ENCODE data around the gene ATG2B.

Gene ATG2B, protein sequence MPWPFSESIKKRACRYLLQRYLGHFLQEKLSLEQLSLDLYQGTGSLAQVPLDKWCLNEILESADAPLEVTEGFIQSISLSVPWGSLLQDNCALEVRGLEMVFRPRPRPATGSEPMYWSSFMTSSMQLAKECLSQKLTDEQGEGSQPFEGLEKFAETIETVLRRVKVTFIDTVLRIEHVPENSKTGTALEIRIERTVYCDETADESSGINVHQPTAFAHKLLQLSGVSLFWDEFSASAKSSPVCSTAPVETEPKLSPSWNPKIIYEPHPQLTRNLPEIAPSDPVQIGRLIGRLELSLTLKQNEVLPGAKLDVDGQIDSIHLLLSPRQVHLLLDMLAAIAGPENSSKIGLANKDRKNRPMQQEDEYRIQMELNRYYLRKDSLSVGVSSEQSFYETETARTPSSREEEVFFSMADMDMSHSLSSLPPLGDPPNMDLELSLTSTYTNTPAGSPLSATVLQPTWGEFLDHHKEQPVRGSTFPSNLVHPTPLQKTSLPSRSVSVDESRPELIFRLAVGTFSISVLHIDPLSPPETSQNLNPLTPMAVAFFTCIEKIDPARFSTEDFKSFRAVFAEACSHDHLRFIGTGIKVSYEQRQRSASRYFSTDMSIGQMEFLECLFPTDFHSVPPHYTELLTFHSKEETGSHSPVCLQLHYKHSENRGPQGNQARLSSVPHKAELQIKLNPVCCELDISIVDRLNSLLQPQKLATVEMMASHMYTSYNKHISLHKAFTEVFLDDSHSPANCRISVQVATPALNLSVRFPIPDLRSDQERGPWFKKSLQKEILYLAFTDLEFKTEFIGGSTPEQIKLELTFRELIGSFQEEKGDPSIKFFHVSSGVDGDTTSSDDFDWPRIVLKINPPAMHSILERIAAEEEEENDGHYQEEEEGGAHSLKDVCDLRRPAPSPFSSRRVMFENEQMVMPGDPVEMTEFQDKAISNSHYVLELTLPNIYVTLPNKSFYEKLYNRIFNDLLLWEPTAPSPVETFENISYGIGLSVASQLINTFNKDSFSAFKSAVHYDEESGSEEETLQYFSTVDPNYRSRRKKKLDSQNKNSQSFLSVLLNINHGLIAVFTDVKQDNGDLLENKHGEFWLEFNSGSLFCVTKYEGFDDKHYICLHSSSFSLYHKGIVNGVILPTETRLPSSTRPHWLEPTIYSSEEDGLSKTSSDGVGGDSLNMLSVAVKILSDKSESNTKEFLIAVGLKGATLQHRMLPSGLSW (N-terminal part only)

DNA sequence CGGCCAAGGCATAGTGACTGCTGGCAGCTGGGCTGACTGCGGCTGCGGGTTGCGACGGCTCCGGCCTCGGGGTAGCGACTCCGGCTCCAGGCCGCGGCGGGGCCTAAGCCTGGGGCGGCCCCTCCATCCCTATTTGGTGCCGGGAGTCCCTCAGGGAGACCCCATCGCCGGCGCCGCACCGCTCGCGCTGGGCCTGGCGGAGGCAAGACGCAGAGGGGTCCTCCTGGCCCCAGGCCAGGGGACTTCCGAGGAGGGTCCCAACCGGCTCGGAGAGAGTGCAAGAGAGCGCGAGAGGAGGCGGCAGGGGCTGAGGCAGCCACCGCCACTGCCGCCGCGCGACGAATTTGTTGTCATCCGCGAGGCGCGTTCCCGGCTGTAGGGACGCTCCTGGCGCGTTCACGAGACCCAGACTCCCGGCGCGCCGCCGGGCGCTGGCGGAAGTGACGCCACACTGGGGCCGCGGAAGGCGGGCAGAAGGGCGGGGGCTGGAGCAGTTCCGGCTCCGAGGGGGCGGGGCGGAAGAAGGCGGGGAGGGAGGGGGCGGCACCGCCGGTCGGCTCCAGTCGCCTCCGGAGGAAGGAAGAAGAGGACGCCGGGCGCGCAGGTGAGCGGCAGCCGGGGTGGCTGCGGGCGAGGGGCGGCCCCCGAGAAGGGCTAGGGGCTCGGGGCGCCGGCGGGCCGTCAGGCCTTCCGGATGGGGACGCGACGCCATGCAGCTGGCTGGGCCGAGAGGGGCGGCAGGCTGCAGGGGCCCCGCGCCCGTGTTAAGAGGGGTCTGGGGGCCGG lies at the start of gene ATG2B, which contains the start of gene GSKIP:
Gene ATG2B, minus strand, starts transcription at position 377 of the 786 bp plus-strand sequence. Its CDS starts 365 bp downstream, at position 12.
Gene GSKIP, plus strand, starts transcription at position 562 of the 786 bp plus-strand sequence. CDS start 18,722 bp downstream, outside the sequence.
- peak; percentile 93 to 95 (median 94) for DNase-seq (ENCODE audit: low read depth in 2 of 3, low spot score in 1 of 3)

DNA sequence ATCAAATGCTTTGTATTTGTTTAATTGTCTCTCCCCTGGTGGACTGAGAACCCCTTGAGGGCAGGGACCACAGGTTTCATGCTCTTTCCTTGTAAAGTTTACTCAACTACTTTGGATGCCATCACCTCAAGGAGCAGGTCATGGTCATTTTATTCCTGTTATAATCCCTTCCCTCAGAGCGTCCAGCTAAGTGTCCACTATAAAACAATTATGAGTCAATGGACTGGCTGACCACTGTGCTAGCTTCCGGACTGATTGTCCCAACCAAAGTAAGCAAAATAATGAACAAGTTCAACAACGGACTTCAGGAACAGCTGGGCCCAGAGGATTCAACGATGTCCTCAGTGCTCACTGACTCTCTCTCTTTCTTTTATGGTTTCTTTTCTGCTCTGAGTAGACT lies 47.0 kb upstream of the ATG2B start:
- no peak for DNase-seq (ENCODE audit: low read depth in 2 of 3, low spot score in 1 of 3)

DNA sequence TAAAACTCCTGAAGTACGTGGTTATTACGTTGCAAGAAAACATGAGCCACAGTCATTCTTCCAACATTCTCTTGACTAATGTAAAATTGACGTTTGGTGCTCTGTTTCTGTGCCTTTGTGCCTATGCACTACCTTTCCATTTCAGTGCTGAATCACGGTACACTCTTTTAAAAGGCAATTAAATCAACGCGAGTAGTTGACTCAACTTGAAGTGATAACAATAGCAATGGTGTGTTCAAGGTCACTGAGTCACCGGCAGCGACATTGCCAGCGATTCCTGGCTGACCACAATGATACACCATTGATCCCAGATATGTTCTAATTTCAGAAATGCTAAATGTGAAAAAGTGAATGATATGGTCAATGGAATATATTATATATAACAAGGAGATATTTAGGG lies 46.6 kb upstream of the ATG2B start:
- no peak for DNase-seq (ENCODE audit: low read depth in 2 of 3, low spot score in 1 of 3)

DNA sequence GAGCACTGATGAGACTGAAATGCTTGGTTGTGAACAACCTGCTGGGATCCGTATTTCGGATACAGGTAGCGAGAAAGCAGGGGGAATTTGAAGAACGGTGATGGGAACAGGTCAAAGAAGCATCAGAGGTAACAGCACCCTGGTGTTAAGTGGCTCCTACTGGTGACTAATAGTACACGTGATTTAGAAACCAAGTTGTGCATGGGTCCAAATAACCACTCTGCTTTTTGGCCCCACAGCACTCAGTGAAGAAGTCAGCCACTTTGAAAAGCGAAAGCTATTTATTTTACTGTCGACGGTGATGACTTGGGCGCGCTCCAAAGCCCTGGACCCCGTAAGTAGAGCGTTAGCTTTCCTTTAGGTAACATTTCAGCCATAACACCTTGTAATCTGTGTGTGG lies 45.5 kb upstream of the ATG2B start:
- no peak for DNase-seq (ENCODE audit: low read depth in 2 of 3, low spot score in 1 of 3)

DNA sequence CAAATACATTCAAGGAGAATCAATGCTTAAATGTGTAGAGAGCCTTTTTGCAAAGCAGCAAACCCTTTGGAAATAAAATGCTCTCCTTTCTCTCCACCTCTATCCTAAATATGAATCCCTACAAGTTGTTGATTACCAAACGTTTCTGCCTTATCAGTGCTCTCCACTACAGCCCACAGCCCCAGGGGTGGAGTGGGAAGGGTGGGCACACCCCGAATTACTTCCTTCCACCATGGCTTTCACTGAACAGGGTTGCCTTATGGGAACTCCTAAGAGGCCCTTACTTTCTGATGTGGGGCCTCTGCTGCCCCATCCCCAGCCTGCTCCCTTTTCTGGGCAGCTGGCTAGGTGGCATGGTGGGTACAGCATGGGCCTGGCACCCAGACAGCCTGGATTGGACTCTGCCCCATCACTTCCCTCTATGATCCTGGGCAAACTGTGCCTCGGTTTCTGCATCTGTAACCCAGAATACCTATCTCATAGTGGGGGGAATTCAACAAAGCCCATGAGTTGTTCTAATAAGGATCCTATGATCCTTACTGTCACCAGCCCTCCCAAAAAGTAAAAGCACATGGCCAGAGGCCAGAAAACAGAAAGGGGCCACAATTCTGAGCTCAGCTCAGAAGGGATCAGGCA lies 44.9 kb upstream of the ATG2B start:
- DNase-seq (ENCODE audit: low read depth in 2 of 3, low spot score in 1 of 3): no peak

DNA sequence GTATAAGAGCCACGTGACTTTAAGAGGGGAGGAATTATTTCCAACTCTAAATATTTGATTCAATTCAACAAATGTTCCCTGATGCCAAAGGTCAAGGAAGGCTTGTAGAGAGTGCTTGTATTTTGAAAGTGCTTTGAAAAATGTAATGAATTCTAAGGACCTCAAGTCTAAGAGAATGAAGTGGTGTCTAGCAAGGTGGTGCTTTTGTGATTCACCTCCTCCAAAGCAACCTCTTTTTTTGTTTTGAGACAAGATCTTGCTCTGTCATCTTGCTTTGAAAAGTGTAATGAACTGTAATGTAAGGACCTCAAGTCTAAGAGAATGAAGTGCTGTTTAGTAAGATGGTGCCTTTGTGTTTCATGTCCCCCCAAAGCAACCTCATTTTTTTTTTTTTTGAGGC lies 42.5 kb upstream of the ATG2B start:
- DNase-seq (ENCODE audit: low read depth in 2 of 3, low spot score in 1 of 3): no peak

DNA sequence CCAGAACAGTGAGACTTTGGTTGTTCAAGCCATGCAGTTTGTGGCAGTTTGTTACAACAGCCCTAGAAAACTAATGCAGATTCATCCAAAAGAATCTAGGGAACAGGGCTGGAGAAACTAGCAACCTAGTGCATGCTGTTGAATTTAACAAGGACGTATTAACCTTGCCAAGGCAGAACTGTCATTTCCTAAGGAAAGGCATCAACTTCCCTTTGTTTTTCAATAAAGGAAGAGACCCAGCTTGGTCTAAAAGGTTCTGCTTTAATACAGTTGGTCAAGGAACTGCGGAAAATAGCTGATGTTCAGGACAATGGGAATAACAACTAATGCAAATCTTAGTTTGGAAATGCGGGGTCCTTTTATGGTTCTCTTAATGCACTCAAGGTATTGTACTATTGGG lies 40.3 kb upstream of the ATG2B start:
- no peak for DNase-seq (ENCODE audit: low read depth in 2 of 3, low spot score in 1 of 3)

DNA sequence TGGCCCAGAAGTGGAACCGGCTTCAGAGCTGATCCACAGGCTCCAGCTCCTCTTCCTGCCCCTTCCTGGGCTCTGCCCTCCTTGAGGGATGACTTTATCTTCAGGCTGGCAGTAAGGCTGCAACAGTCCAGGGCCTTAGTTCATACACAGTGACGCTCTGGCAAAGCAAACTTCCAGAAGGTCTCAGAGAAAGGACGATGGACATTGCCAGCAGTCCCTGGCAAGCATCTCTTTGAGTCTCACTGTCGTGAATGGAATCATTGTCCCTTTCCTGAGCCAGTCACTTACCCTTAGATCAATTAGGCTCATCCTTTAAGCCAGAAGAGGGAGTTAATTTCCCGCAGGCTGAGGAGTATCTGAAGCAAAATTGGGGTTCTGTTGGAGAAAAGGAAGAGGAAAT lies 37.4 kb upstream of the ATG2B start:
- DNase-seq (ENCODE audit: low read depth in 2 of 3, low spot score in 1 of 3): no peak

DNA sequence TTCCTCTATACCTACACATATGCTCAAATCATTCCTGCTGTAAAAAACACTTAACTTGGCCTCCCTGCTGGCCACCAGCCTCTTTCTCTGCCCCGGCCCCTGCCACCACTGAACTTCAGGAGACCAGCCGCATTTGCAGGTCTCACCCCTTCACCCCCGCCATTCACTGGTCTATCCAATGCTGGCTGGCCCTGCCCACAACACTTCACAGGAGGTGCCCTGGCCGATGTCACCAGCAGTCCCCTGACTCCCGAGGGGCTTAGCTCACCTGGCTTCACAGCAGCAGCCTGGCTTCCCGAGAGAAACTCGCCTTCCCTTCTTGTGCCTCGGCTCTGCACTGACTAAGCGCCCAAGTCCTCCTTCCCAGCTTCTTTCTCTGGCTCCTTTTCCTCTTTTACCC lies 36.3 kb upstream of the ATG2B start:
- no peak for DNase-seq (ENCODE audit: low read depth in 2 of 3, low spot score in 1 of 3)

DNA sequence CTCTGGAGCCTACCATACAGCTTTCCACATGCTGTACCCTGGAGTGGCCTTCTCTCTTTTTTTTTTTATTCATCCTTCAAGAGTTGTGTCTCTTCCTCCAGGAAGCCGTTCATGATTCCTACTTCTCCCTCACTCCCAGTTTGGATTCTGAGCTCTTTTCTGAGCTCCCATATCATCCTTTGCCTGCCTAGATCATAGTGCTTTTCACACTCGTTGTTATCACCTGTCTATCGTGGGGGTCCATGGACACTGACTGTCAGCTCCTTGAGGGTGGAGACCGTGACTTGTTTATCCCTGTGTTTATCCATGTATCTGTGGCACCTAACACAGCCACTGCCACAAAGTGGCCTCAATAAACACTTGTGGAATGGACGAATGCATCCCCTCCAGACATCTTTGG lies 35.8 kb upstream of the ATG2B start:
- no peak for DNase-seq (ENCODE audit: low read depth in 2 of 3, low spot score in 1 of 3)

DNA sequence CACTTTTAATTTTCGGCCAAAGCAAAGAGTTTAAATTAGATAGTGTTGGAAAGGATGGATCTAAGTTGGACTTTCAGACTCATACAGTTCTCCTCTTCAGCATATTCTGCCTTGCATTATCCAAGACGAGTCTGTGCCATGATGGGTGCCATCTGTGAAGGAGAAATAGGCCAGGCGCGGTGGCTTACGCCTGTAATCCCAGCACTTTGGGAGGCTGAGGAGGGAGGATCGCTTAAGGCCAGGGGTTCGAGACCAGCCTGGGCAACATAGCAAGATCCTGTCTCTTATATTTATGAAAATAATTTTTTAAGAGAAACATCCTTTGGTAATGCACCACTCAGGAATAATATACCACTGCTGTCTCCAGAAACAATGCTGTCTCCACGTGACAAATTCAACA lies 35.3 kb upstream of the ATG2B start:
- no peak for DNase-seq (ENCODE audit: low read depth in 2 of 3, low spot score in 1 of 3)

DNA sequence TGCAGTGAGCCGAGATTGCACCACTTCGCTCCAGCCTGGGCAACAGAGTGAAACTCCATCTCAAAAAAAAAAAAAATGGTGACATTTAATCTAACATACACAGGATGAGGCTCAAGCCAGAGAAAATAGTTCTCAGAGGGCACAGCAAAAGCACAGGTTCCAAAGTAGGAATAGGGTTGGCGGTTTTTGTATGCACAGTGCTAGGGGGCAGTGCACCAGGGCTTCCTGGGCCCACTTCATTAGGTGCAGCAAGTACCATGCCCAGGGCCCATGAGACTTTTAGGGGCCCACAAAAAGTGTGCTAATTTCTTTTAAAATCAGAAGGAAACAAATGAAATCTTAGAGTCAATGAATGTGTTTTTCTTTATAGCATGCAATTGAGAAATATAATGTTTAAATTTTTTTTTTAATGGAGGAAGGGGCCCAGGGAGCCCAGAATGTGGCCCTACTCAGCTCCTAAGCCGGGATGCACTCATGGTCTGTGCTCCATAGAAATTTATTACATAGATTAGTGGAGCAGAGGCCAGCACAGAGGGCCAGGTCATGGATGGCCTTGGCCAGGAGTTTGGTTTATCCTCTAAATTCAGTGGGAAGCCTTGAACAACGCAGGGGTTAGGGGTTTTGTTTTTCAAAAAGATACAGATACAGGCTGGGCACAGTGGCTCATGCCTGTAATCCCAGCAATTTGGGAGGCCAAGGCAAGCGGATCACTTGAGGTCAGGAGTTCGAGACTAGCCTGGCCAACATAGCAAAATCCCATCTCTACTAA lies 31.1 kb upstream of the ATG2B start:
- no peak for DNase-seq (ENCODE audit: low read depth in 2 of 3, low spot score in 1 of 3)

DNA sequence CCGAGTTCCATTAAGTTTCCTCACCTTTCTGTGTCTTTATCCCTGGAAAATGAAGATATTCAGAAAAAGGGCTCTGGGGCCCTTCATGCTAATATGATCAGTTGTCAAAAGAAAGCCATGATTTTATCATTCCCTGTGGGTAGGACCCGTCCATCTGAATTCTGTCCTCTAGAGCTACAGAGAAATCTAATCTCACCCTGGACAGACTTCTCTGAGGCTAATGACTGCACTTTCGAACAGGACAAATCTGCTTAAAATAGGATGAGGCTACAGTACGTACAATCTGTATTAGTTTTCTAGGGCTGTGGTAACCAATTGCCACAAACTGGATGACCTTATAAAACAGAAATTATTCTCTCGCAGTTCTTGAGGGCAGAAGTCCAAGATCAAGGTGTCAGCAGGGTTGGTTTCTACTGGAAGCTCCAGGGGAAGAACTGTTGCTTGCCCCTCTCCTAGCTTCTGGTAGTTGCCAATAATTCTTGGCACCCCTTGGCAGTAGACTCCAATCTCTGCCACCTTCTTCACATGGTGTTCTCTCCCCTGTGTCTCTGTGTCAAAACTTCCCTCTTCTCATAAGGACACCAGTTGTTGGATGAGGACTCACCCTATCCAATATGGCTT lies 30.0 kb upstream of the ATG2B start:
- no peak for DNase-seq (ENCODE audit: low read depth in 2 of 3, low spot score in 1 of 3)

DNA sequence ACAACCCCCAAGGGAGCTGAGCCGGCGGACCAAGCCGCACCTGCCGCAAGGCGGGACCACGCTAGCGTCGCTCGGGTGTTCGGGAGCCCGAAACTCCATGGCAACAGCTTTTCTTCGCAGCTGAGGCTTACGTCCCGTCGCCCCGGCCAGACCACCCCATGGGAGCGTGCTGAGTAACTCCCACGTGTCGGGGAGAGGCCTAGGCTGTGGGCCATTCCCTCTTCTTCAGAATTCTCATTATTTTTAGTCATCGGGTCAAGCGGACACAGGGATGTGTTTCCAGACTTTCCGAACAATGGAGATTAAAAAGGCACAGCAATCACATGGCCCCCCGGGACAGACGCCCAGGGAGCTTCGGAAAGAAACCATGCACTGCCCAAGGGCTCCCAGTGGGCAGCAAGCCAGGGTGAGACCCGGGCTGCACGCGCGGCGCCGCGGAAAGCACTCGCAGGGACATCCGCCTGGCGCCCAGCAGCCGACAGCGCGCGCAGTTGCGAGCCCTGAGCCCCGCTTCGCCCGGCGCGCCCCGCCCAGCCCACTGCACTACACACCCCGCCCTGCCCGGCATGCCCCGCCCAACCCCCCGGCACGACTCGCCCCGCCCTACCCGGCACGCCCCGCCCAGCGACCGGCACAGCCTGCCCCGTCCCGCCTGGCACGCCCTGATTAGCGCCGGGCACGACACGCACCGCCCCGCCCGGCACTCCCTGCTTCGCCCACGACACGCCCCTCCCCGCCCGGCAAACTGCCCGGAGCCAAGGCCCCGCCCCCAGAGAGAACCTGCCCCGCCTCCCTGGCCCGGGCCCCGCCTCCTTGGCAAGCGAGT lies 28.4 kb upstream of the ATG2B start:
- DNase-seq (ENCODE audit: low read depth in 2 of 3, low spot score in 1 of 3): peak; percentile 99 to 100 (median 99)

DNA sequence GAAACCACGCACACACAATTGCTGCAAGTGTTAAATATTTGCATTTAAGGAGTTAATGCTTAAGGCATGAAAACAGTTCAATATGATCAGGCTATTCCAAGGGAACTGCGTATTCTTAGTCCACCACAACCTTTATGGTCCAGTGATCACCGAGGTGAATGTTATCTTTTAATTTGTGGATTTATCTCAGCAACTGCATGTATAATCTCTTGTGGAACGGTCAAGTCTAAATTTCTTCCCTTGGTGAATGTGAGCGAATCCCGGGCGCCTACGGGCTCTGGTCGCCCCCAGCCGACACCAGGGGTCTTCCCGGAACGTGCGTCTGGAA lies 27.8 kb upstream of the ATG2B start:
- no peak for DNase-seq (ENCODE audit: low read depth in 2 of 3, low spot score in 1 of 3)

DNA sequence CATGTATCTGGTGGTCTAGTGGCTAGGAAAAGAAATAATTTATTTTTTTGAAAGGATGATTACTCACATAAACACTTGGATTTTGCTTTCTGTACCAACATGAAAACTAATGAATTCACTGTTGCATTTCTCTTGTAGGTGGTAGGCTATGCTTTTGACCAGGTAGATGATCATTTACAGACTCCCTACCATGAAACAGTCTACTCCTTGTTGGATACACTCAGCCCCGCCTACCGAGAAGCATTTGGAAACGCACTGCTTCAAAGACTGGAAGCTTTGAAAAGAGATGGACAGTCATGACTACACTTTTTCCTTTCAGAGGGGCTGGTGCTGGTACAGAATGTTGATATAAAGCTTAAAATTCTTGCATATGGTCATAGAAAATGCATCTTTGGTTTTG lies 22.2 kb upstream of the ATG2B start:
- no peak for DNase-seq (ENCODE audit: low read depth in 2 of 3, low spot score in 1 of 3)

DNA sequence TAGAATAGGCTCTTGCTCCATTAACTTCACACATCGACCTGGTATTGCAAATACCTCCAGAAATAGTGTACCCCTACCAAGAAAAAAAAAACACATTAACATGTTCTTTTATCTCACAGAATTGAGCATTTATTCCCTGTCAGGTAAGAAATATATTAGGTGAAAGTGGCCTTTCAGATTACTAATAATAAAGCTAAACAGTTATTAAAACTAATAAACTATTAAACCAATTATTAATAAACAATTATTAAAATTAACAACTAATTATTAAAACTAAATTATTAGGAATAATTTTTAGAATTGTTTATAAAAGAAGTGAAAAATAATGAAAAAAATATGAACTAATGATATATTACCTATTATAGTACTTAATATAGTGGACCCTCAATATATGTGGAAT lies 21.6 kb upstream of the ATG2B start:
- no peak for DNase-seq (ENCODE audit: low read depth in 2 of 3, low spot score in 1 of 3)

DNA sequence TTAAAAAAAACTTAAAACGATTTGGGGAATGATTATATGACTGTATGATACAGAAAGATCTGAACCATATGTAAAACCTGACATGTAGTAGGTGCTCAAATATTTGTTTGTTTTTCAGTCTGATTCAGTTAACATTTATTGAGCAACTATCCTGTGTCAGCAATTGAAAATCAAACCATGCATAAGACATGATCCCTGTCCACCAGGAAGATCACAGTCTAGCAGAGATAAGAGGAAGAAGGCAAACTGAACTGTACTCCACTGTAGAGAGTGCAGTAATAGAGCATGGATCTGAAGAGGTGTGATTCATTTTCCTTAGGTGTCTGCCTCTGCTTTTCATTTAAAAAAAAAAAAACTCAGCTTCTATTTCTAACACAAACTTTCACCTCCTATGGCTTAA lies 20.9 kb upstream of the ATG2B start:
- no peak for DNase-seq (ENCODE audit: low read depth in 2 of 3, low spot score in 1 of 3)
